ENCODE measurements around the gene COG8. TPM values are rescaled to one million over a fixed set of nuclear protein-coding genes. Genes with fewer than 3 reads are reported as not detected.

The COG8 gene
- total and polyA plus RNA-seq, 9 of the 15 experiments (the other 6 are each of a cell fraction or from before 2014, with no cell fraction given), result 3.7 to 42.6 (median 30.1) TPM

DNA sequence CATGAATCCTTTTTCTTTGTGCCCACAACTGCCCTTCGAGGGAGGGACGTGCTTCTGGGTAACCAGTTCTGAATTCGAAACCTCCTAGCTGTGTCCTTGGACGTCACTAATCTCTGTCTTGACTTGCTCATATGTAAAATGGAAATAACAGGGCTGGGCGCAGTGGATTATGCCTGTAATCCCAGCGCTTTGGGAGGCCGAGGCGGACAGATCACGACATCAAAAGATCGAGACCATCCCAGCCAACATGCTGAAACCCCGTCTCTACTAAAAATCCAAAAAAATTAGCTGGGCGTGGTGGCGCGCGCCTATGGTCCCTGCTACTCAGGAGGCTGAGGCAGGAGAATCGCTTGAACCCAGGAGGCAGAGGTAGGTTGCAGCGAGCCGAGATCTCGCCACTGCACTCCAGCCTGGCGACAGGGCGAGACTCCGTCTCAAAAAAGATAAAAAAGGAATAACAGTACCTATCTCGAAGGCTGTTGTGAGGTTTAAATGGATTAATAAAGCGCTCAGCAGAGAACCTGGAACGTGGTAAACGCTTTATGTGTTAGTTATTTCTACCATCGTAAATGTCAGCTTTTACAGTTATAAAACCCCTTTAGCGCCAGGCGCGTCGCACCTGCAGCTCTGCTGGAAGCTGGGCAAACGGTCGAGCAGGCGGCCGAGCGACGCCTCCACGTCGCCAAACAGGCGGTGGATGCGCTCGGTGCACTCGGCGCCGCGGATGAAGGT lies 641 bp downstream of the COG8 start:
- Histone ChIP-seq H3K36me3 (ENCODE audit: control insufficient read depth, insufficient read depth, low read length) (peaks cover 76% of the 10 kb centered on the region), H3K4me1 (replicated peaks in 1 of 2; ENCODE audit: control insufficient read depth in 2 of 2, insufficient read depth in 2 of 2, low read length in 2 of 2) (peaks cover 13 to 15% of the 10 kb centered on the region in 2 experiments), H2AFZ (ENCODE audit: low read depth, low read length) (peak overlapping the region; percentile 94), H3K4me2 (ENCODE audit: insufficient read depth, low read length) (peak overlapping the region; percentile 100), H3K79me2 (ENCODE audit: control insufficient read depth, insufficient read depth, low read length) (peaks cover 56% of the 10 kb centered on the region), H3K27me3 (ENCODE audit: control insufficient read depth in 2 of 2, insufficient read depth in 2 of 2, low read length in 2 of 2) (no peaks in the 10 kb centered on the region), H3K9me3 (replicated peaks; ENCODE audit: control insufficient read depth, insufficient read depth, low read depth, low read length) (no peaks in the 10 kb centered on the region), H3K27ac (ENCODE audit: extremely low read depth, low read depth, low read length) (peak overlapping the region; percentile 90), H4K20me1 (replicated peaks; ENCODE audit: control insufficient read depth, insufficient read depth, low read length) (no peaks in the 10 kb centered on the region), H3K9ac (ENCODE audit: insufficient read depth in 1 of 2, low read depth in 2 of 2, low read length in 2 of 2) (peak overlapping the region; percentile 96 to 99), H3K4me3 (peak overlapping the region; percentile 94), H3K9me1 (ENCODE audit: control insufficient read depth, insufficient read depth, low read length) (no peaks in the 10 kb centered on the region)
- TSS peak; percentile 72 for BruUV-seq (replicated peaks)
- ATAC-seq (peak; percentile 22), FAIRE-seq (peak; percentile 49), DNase-seq (ENCODE audit: extremely low read depth in 1 of 4, low spot score in 3 of 4) (peak in 1 of 4 experiments; percentile 25)
- in situ Hi-C loops (cut with MboI) (no loop called here), intact Hi-C loops (cut with micrococcal nuclease) (loop anchor here (5.0 kb wide), 1 partner anchor 44 kb away; no protein-coding TSS in a partner anchor)
- CTCF ChIA-PET (ENCODE audit: low intra/inter-chr PET ratio), result interaction anchor here (0.6 to 1.5 kb wide), 3 partner anchors 8 to 164 kb away, joined by 4 to 8 read pairs (median 4); partner anchors contain the start of genes PDF and VPS4A
- WGBS (ENCODE audit: insufficient coverage, low coverage, missing lambda C conversion rate), result 3% methylated on average over 46 of the region's 46 CpGs
- POLR2A ChIA-PET, result interaction anchor here (0.5 to 4.6 kb wide), 6 partner anchors 9 to 79 kb away, joined by 3 to 33 read pairs (median 3); partner anchors contain the start of gene PDF
- TF ChIP-seq ZNF12 (CRISPR knock-in tag; IDR thresholded peaks at IDR 0.05) (0 out of 2 replicates have a peak, but pooled peaks have one; percentile 45), GTF2F1 (IDR thresholded peaks at IDR 0.05; ENCODE audit: low read depth, low read length) (no peak), HMGN3 (IDR thresholded peaks at IDR 0.05; ENCODE audit: borderline replicate concordance, extremely low read depth, insufficient read length, low read depth, low read length) (peak; percentile 77), POLR3G (IDR thresholded peaks at IDR 0.05; ENCODE audit: extremely low read depth, insufficient read length, insufficient replicate concordance) (no peak), MIER1 (IDR thresholded peaks at IDR 0.05; ENCODE audit: low read depth) (0 out of 2 replicates have a peak, but pooled peaks have one; percentile 60), ARID2 (IDR thresholded peaks at IDR 0.05) (no peak), NFRKB (IDR thresholded peaks at IDR 0.05; ENCODE audit: low read depth) (no peak), SMAD2 (IDR thresholded peaks at IDR 0.05; ENCODE audit: low read depth, low read length) (no peak), TRIM28 (IDR thresholded peaks at IDR 0.05) (no peak), OTX1 (CRISPR knock-in tag; IDR thresholded peaks at IDR 0.05) (no peak)
- TF ChIP-seq, protein P1, sequence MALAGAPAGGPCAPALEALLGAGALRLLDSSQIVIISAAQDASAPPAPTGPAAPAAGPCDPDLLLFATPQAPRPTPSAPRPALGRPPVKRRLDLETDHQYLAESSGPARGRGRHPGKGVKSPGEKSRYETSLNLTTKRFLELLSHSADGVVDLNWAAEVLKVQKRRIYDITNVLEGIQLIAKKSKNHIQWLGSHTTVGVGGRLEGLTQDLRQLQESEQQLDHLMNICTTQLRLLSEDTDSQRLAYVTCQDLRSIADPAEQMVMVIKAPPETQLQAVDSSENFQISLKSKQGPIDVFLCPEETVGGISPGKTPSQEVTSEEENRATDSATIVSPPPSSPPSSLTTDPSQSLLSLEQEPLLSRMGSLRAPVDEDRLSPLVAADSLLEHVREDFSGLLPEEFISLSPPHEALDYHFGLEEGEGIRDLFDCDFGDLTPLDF (CRISPR knock-in tag; IDR thresholded peaks at IDR 0.05), result 0 out of 2 replicates have a peak, but pooled peaks have one; percentile 14
- TF ChIP-seq, protein P2, sequence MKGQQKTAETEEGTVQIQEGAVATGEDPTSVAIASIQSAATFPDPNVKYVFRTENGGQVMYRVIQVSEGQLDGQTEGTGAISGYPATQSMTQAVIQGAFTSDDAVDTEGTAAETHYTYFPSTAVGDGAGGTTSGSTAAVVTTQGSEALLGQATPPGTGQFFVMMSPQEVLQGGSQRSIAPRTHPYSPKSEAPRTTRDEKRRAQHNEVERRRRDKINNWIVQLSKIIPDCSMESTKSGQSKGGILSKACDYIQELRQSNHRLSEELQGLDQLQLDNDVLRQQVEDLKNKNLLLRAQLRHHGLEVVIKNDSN (CRISPR knock-in tag; IDR thresholded peaks at IDR 0.05), result 0 out of 2 replicates have a peak, but pooled peaks have one; percentile 3
- TF ChIP-seq, protein P3, sequence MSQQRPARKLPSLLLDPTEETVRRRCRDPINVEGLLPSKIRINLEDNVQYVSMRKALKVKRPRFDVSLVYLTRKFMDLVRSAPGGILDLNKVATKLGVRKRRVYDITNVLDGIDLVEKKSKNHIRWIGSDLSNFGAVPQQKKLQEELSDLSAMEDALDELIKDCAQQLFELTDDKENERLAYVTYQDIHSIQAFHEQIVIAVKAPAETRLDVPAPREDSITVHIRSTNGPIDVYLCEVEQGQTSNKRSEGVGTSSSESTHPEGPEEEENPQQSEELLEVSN (IDR thresholded peaks at IDR 0.05; ENCODE audit: borderline replicate concordance in 1 of 2, extremely low read depth in 1 of 2, insufficient read depth in 1 of 2, insufficient read length in 1 of 2, low read depth in 1 of 2, low read length in 1 of 2, poor library complexity in 1 of 2, severe bottlenecking in 1 of 2), result peak in 1 of 2 experiments; percentile 79
- TF ChIP-seq, protein P4, sequence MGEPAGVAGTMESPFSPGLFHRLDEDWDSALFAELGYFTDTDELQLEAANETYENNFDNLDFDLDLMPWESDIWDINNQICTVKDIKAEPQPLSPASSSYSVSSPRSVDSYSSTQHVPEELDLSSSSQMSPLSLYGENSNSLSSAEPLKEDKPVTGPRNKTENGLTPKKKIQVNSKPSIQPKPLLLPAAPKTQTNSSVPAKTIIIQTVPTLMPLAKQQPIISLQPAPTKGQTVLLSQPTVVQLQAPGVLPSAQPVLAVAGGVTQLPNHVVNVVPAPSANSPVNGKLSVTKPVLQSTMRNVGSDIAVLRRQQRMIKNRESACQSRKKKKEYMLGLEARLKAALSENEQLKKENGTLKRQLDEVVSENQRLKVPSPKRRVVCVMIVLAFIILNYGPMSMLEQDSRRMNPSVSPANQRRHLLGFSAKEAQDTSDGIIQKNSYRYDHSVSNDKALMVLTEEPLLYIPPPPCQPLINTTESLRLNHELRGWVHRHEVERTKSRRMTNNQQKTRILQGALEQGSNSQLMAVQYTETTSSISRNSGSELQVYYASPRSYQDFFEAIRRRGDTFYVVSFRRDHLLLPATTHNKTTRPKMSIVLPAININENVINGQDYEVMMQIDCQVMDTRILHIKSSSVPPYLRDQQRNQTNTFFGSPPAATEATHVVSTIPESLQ (CRISPR knock-in tag; IDR thresholded peaks at IDR 0.05), result peak; percentile 16; the same call in 1 of the 2 replicates

Data from K562 (cell line).